ENCODE results near the gene SLC34A2.

GRCh38 chr4:25666031-25666630 lies 10.5 kb downstream of the SLC34A2 start:
- TF ChIP-seq EZH2 (IDR thresholded peaks at IDR 0.05; ENCODE audit: insufficient read depth, poor library complexity, severe bottlenecking): no peak
- no peak for TF ChIP-seq EZH2phosphoT487 (IDR thresholded peaks at IDR 0.05; ENCODE audit: insufficient read depth, low read depth)
